Measurements from ENCODE around the gene COL9A3. TPM values are rescaled to one million over a fixed set of nuclear protein-coding genes. Genes with fewer than 3 reads are reported as not detected.
A peak's percentile ranks its signal among the peaks of the same experiment; 100 is the strongest.

The COL9A3 gene
- total RNA-seq, 1 donor from 2014 or later, result 576 TPM

DNA sequence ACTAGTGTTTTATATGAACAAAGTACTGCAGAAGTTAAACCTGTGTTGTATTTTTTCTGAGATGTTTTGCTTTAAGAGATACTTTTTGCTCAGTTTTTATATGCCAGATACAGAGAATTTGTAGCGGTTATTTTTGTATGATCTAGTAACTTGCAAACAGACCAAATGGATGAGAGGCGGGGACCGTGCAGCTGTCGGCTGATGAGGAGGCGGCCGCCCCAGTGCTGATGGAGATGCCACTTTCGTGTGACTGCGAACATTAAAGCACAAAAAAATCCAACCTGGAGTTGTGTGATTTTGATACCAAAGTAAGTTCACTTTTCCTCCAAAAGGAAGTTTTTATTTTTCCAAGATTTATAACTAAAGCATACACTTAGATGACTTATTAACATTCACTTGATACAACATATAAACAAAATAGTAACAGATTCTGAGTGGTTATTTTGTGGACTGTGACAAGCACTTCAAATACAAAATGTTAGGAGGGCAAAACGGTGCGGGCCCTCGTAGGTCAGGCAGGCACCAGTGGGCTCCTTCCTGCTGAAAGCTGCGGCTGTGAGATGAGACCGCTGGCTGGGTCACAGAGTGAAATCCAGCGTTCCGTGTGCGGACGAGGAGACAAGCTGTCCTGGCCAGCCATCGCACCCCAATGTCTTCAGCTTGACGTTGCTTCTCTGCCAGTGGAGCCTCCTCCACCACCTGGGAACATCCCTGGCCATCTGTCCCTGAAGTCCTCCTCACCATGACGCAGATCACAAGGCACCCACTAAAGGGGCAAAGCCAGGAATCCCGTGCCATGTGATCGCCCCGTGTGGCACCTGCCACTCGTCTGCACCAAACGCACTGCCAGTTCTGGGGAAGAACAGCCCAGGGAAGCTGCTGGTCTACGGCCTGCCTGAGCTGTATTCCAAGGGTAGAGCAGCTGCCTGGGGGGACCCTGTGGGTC lies 16.3 kb upstream of the COL9A3 start:
- no peaks in the 10 kb centered on the region for H3K27me3 Mint-ChIP-seq (ENCODE audit: low read depth)
- no peak overlapping the region for H3K27ac Mint-ChIP-seq
- TF ChIP-seq, protein P1, sequence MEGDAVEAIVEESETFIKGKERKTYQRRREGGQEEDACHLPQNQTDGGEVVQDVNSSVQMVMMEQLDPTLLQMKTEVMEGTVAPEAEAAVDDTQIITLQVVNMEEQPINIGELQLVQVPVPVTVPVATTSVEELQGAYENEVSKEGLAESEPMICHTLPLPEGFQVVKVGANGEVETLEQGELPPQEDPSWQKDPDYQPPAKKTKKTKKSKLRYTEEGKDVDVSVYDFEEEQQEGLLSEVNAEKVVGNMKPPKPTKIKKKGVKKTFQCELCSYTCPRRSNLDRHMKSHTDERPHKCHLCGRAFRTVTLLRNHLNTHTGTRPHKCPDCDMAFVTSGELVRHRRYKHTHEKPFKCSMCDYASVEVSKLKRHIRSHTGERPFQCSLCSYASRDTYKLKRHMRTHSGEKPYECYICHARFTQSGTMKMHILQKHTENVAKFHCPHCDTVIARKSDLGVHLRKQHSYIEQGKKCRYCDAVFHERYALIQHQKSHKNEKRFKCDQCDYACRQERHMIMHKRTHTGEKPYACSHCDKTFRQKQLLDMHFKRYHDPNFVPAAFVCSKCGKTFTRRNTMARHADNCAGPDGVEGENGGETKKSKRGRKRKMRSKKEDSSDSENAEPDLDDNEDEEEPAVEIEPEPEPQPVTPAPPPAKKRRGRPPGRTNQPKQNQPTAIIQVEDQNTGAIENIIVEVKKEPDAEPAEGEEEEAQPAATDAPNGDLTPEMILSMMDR (IDR thresholded peaks at IDR 0.05; ENCODE audit: unreplicated experiment), result no peak
- DNase-seq (ENCODE audit: low spot score in 2 of 2, unreplicated experiment in 2 of 2), result no peak
- peaks cover 18% of the 10 kb centered on the region for H3K4me1 Mint-ChIP-seq
- H3K9me3 Mint-ChIP-seq, result no peaks in the 10 kb centered on the region
- H3K4me3 Mint-ChIP-seq, result no peak overlapping the region
- H3K36me3 Mint-ChIP-seq, result peaks cover 13% of the 10 kb centered on the region

DNA sequence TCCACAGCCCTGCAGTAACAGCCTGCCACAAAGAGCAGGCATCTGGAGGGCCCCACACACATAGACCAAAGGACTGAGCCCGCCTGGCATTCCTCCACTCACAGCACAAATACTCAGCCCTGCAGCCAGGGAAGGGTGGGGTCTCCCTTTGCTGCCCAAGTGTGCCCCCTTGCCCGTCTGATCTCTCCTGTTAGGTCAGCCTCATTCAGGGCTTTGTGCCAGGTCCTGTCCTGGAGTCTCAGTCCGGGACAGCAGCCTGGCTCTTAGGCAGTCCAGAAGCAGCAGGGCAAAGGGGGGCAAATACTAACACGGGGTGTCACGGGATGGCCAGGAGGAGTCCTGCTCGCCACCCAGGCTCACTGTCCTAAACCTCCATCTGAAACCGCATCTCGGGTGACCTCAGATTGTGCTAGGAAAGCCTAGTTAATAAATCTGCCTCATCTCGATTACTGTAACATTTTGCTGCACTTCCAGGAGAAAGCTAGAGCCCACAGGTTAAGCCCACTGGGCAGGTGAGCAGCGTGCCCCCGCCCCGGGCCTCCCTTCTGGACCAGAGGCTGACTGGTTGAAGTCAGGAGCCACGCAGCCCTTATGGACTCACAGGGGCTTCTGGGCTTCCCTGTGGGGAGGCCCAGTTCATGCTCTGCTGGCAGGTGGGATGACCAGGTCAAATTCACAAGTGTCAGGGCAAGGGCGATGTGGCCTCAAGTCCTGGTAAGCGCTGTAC lies 15.4 kb upstream of the COL9A3 start:
- H3K9me3 Mint-ChIP-seq, result no peaks in the 10 kb centered on the region
- H3K4me1 Mint-ChIP-seq, result peaks cover 22% of the 10 kb centered on the region
- H3K27me3 Mint-ChIP-seq (ENCODE audit: low read depth), result no peaks in the 10 kb centered on the region
- DNase-seq (ENCODE audit: low spot score in 2 of 2, unreplicated experiment in 2 of 2), result no peak
- H3K27ac Mint-ChIP-seq, result no peak overlapping the region
- H3K4me3 Mint-ChIP-seq, result no peak overlapping the region
- peaks cover 13% of the 10 kb centered on the region for H3K36me3 Mint-ChIP-seq
- TF ChIP-seq, protein P1 (IDR thresholded peaks at IDR 0.05; ENCODE audit: unreplicated experiment), result no peak

DNA sequence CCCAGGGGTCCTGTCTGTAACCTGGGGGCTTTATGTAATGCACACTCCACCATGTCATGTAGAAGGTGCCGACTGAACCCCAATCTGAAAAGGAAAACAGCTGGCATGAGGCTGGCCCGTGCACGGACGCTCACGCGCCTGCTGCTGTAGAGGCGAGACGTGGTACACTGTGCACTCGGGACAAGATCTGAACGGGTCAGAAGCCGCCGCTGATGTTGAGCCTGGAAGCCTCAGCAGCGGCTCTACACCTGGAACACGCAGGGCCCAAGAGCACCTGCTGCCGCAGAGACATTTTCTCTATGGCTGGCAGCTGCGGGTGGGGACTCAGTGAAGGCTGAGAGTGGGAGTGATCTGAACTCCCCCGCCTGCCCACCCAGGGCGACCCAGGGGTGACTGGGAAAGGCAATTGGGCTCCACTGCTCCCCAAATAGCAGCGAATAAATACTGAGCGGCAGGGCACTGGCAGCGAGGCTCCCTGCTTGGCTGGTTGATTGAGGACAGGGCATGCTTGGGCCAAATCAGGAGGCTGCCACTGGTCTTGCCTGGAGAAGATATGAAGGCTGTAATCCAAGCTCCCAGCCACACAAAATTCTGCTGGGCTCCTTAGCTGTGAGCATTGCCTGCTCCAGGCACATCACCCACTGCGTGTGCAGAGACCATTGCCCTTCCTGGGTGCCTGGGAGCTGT lies 14.7 kb upstream of the COL9A3 start:
- H3K9me3 Mint-ChIP-seq, result no peaks in the 10 kb centered on the region
- no peak for DNase-seq (ENCODE audit: low spot score in 2 of 2, unreplicated experiment in 2 of 2)
- H3K4me3 Mint-ChIP-seq, result no peak overlapping the region
- no peaks in the 10 kb centered on the region for H3K27me3 Mint-ChIP-seq (ENCODE audit: low read depth)
- H3K27ac Mint-ChIP-seq, result no peak overlapping the region
- TF ChIP-seq, protein P1 (IDR thresholded peaks at IDR 0.05; ENCODE audit: unreplicated experiment), result no peak
- H3K36me3 Mint-ChIP-seq, result peaks cover 13% of the 10 kb centered on the region
- H3K4me1 Mint-ChIP-seq, result peaks cover 23% of the 10 kb centered on the region

DNA sequence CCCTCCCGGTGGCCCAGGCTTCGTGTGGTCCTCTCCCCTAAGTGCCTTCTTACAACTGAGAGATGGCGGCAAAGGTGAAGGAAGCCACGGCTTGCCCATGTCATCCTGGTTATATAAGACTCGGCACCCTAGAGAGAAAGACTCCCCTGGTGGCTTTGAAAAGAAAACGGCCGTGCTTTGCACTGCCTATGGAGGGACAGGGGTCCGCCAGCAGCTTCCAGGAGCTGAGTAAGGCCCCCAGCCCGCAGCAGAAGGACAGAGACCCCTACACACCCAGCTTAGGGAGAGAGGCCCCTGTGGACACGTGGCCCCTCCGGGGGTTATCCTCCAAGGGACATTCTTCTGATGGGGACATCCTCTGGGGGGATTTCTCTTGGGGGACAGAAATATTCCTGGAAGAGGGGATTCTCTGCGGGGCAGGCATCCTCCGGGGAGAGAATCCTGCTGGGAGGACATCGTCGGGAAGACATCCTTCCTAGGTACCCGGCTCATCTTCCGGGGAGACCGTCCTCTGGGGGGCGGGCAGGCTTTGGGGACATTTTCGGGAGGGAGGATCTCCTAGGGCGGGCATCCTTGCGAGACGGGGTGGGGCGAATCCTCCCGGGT lies 12.7 kb upstream of the COL9A3 start:
- TF ChIP-seq, protein P1 (IDR thresholded peaks at IDR 0.05; ENCODE audit: unreplicated experiment), result no peak
- H3K4me3 Mint-ChIP-seq, result peak overlapping the region; percentile 83
- H3K27ac Mint-ChIP-seq, result peak overlapping the region; percentile 94
- H3K9me3 Mint-ChIP-seq, result no peaks in the 10 kb centered on the region
- H3K36me3 Mint-ChIP-seq, result peaks cover 10% of the 10 kb centered on the region
- H3K27me3 Mint-ChIP-seq (ENCODE audit: low read depth), result no peaks in the 10 kb centered on the region
- DNase-seq (ENCODE audit: low spot score in 2 of 2, unreplicated experiment in 2 of 2), result no peak
- H3K4me1 Mint-ChIP-seq, result peaks cover 22% of the 10 kb centered on the region

DNA sequence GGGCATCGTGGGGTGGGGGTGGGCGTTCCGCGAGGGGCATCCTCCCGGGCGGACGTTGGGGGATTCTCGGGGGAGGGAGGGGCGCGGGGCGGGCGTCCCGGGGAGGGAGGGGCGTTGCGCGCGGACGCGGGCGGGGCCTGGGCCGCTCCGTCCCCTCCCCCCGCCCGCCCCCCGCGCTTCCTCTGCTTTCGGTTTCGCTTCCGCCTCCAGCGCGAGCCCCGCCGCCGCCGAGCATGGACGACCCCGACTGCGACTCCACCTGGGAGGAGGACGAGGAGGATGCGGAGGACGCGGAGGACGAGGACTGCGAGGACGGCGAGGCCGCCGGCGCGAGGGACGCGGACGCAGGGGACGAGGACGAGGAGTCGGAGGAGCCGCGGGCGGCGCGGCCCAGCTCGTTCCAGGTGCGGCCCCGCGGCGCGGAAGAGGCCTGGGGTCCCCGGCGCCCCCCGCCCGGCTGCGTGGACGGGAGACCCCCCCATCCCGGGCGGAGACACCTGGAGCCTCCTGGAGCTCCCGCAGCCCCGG lies 12.2 kb upstream of the COL9A3 start, which contains the start of gene OGFR:
Gene OGFR (plus strand): TSS at position 209 of the 528 bp plus-strand sequence. CDS start 25 bp downstream, at position 234.
- DNase-seq (ENCODE audit: low spot score in 2 of 2, unreplicated experiment in 2 of 2), result peak in 1 of 2 experiments; percentile 69
- no peaks in the 10 kb centered on the region for H3K27me3 Mint-ChIP-seq (ENCODE audit: low read depth)
- no peaks in the 10 kb centered on the region for H3K9me3 Mint-ChIP-seq
- TF ChIP-seq, protein P1 (IDR thresholded peaks at IDR 0.05; ENCODE audit: unreplicated experiment), result no peak
- H3K36me3 Mint-ChIP-seq, result peaks cover 6% of the 10 kb centered on the region
- peaks cover 22% of the 10 kb centered on the region for H3K4me1 Mint-ChIP-seq
- peak within 1 kb of the TSS; percentile 89 for H3K4me3 Mint-ChIP-seq
- H3K27ac Mint-ChIP-seq, result peak within 1 kb of the TSS; percentile 94

Data from mesothelial cell of epicardium (in vitro differentiated cells).